Lung (tissue), 12 donors: ENCODE data around the gene COL8A2. TPM values are rescaled to one million over a fixed set of nuclear protein-coding genes. Genes with fewer than 3 reads are reported as not detected.

Source experiments
- ATAC-seq: fragments of 200-7000 bp; cut with Tn5 transposase; one replicate; pipeline ENCODE4 v1.9.1; 2020; ENCODE audit warnings: moderate number of reproducible peaks; ENCODE audit not compliant: insufficient read depth, low FRiP score
- DNase-seq, 3 donors: peaks; one replicate each; pipeline ENCODE4 v3.0.0-alpha.2; 2013 to 2017
- H3K27ac ChIP-seq, 2 donors: one replicate each; pipeline ENCODE4 v1.5.1; 2013; ENCODE audit warnings: mild to moderate bottlenecking in 2 of 2, moderate library complexity in 2 of 2, control low read depth in 1 of 2, inconsistent platforms in 1 of 2, low read depth in 1 of 2, low read length in 1 of 2
- H3K27me3 ChIP-seq, 3 donors: one replicate each; pipeline ENCODE4 v1.5.1; 2013; ENCODE audit warnings: low read length in 2 of 3; ENCODE audit not compliant: control insufficient read depth in 3 of 3, insufficient read depth in 3 of 3
- H3K36me3 ChIP-seq, 4 donors: one replicate each; pipeline ENCODE4 v1.5.1; 2013; ENCODE audit warnings: low read length in 4 of 4, mild to moderate bottlenecking in 1 of 4, moderate library complexity in 1 of 4; ENCODE audit not compliant: control insufficient read depth in 4 of 4, insufficient read depth in 4 of 4
- H3K4me1 ChIP-seq, 5 donors: one replicate each; pipeline ENCODE4 v1.5.1; 2013; ENCODE audit warnings: low read length in 5 of 5, mild to moderate bottlenecking in 2 of 5, moderate library complexity in 1 of 5; ENCODE audit not compliant: control insufficient read depth in 5 of 5, insufficient read depth in 5 of 5
- H3K4me3 ChIP-seq: one replicate; pipeline ENCODE4 v1.5.1; 2013; ENCODE audit warnings: mild to moderate bottlenecking, control low read depth, moderate library complexity
- H3K9ac ChIP-seq, 2 donors: one replicate each; pipeline ENCODE4 v1.5.1; 2013; ENCODE audit warnings: low read length in 2 of 2, control low read depth in 1 of 2; ENCODE audit not compliant: insufficient read depth in 1 of 2
- H3K9me3 ChIP-seq, 4 donors: one replicate each; pipeline ENCODE4 v1.5.1; 2013; ENCODE audit warnings: low read length in 3 of 4, mild to moderate bottlenecking in 1 of 4, moderate library complexity in 1 of 4; ENCODE audit not compliant: control insufficient read depth in 4 of 4, insufficient read depth in 3 of 4
- WGBS, 2 donors: extraction: QIAGEN DNeasy Blood & Tissue Kit; methylation state at CpG; one replicate each; pipeline ENCODE4 v1.1.7; 2013; 5-methylcytosine and 5-hydroxymethylcytosine counted together
- polyA plus RNA-seq, 2 donors: library from polyadenylated mRNA; stranded (reverse); fragments of 200-250 nt; gene quantifications; one replicate each; pipeline ENCODE4 v1.2.1, GENCODE V29; 2013
- total RNA-seq, 2 donors: library from RNA; depleted of rRNA in 1 of 2; stranded (reverse); fragments of >200 nt in 1 of 2; gene quantifications; one replicate each; pipeline ENCODE4 v1.2.1, GENCODE V29; 2014 to 2021
- TF ChIP-seq, protein P1 (sequence below): IDR thresholded peaks from 2 replicates; pipeline ENCODE4 v1.5.1; 2012; ENCODE audit warnings: mild to moderate bottlenecking; ENCODE audit errors: control extremely low read depth, extremely low read depth
- donor health status: control.
- donor health status: control.
- donor health status: Bipolar disorder and iron deficiency.
- donor health status: healthy.
- donor health status: DM: yes; HTN: yes; CAD: no.

COL8A2 gene
- total and polyA plus RNA-seq, 4 donors, result 2.0 to 6.0 (median 3.3) TPM

DNA sequence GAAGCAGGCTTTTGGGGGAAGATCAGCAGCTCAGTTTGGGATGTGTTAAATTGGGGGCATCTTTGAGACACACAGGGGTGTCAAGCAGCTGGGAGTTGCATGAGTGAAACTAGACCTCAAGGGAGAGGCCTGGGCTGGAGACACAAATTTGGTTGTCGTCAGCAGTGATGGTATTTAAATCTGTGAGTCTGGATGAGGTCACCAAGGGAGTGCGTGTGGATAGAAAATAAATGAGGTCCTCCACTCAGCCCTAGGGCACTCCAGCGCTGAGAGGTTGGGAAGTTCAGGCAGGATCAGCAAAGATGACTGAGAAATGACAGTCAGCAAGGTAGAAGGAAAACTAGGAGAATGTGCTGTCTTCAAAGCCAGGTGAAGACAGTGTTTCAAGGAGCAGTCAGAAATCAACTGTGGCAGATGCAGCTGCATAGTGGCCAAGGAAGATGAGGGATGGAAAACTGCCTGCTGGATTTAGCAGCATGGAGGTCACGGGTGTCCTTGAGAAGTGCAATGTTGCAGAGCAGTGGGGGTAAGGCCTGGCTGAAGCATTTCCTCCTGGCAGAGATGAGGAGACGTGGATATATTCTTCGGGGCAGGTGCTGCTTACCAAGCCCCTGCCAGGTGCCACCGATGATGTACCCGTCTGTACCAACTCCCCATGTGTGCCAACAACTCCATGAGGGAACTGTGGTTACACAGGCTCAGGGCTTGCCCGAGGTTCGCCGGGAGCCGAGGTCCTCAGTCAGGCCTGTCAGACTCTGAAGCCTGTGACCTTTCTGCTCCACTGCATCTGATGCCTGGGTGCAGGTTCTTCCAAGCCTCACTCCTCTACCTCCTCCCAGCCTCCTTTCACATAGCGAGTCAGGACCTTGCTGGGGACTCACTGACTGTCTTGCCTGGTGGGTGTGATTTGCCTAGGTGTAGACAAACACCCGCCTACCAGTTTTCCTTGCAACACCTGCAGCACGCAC is 42.2 kb upstream of the COL8A2 start:
- Histone ChIP-seq H3K4me3 (no peak overlapping the region), H3K9me3 (peaks cover 0 to 2% (median 0%) of the 10 kb centered on the region in 4 donors), H3K27ac (peak overlapping the region; percentile 10 to 83), H3K36me3 (peaks cover 3 to 21% (median 16%) of the 10 kb centered on the region in 4 donors), H3K27me3 (no peaks in the 10 kb centered on the region), H3K4me1 (peaks cover 0 to 18% (median 11%) of the 10 kb centered on the region in 5 donors), H3K9ac (no peak overlapping the region)
- ATAC-seq (no peak), DNase-seq (no peak)
- WGBS, 2 donors, result 85 to 92% methylated on average over 15 of the region's 15 CpGs
- TF ChIP-seq, protein P1, sequence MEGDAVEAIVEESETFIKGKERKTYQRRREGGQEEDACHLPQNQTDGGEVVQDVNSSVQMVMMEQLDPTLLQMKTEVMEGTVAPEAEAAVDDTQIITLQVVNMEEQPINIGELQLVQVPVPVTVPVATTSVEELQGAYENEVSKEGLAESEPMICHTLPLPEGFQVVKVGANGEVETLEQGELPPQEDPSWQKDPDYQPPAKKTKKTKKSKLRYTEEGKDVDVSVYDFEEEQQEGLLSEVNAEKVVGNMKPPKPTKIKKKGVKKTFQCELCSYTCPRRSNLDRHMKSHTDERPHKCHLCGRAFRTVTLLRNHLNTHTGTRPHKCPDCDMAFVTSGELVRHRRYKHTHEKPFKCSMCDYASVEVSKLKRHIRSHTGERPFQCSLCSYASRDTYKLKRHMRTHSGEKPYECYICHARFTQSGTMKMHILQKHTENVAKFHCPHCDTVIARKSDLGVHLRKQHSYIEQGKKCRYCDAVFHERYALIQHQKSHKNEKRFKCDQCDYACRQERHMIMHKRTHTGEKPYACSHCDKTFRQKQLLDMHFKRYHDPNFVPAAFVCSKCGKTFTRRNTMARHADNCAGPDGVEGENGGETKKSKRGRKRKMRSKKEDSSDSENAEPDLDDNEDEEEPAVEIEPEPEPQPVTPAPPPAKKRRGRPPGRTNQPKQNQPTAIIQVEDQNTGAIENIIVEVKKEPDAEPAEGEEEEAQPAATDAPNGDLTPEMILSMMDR, result no peak

DNA sequence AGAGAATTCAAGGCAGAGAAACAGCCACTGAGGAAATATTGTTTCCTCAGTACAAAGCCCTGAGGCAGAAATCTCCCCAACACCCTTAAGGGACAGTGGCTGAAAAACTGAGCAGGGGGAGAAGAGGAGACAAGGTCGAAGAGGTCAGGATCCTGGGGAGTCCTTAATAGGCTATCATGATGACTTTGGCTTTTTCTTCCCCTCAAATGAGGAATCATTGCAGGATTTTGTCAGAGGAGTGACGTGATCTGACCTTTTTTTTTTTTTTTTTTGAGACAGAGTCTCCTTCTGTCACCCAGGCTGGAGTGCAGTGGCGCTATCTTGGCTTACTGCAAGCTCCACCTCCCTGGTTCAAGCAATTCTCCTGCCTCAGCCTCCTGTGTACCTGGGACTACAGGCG is 41.1 kb upstream of the COL8A2 start:
- DNase-seq (no peak), ATAC-seq (no peak)
- 69 to 72% methylated on average over 4 of the region's 4 CpGs for WGBS, 2 donors
- H3K9me3 ChIP-seq, result peaks cover 0 to 2% (median 0%) of the 10 kb centered on the region in 4 donors
- H3K27ac ChIP-seq, result peak overlapping the region; percentile 24 to 83
- TF ChIP-seq, protein P1, result no peak
- H3K4me3 ChIP-seq, result no peak overlapping the region
- no peaks in the 10 kb centered on the region for H3K27me3 ChIP-seq
- H3K4me1 ChIP-seq, result peaks cover 8 to 29% (median 17%) of the 10 kb centered on the region in 5 donors
- H3K9ac ChIP-seq, result no peak overlapping the region
- H3K36me3 ChIP-seq, result peaks cover 0 to 13% (median 8%) of the 10 kb centered on the region in 4 donors

DNA sequence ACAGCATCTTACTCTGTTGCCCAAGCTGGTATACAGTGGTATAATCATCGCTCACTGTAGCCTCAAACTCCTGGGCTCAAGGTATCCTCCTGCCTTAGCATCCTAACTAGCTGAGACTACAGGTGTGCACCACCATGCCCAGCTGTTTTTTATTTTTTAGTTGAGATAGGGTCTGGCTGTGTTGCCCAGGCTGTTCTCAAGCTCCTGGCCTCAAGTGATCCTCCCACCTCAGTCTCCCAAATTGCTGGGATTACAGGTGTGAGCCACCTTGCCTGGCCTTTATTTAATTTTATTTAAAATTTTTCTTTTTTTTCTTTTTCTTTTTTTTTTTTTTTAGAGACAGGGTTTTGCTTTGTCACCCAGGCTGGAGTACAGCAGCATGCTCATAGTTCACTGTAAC is 40.1 kb upstream of the COL8A2 start:
- TF ChIP-seq, protein P1, result no peak
- WGBS, 2 donors, result 54 to 100% methylated on average over 1 of the region's 1 CpG
- peaks cover 12 to 39% (median 27%) of the 10 kb centered on the region in 5 donors for H3K4me1 ChIP-seq

More for the DNA sequence above, 40.1 kb upstream of the COL8A2 start:
- no peak overlapping the region for H3K4me3 ChIP-seq
- peak overlapping the region in 1 of 2 donors; percentile 39 for H3K27ac ChIP-seq
- peaks cover 0 to 8% (median 3%) of the 10 kb centered on the region in 4 donors for H3K36me3 ChIP-seq
- no peak overlapping the region for H3K9ac ChIP-seq
- H3K9me3 ChIP-seq, result peaks cover 0 to 2% (median 0%) of the 10 kb centered on the region in 4 donors
- no peaks in the 10 kb centered on the region for H3K27me3 ChIP-seq
- DNase-seq (no peak), ATAC-seq (no peak)
